Skeletal muscle tissue (tissue), 4 donors: ENCODE results near the gene SMIM38. TPM values are rescaled to one million over a fixed set of nuclear protein-coding genes. Genes with fewer than 3 reads are reported as not detected.

ENCODE experiments used
- H3K27ac ChIP-seq: one replicate; pipeline ENCODE4 v1.7.0; 2013; ENCODE audit warnings: mild to moderate bottlenecking, low read depth, low read length, inconsistent platforms
- H3K27me3 ChIP-seq, 3 donors: one replicate each; pipeline ENCODE4 v1.7.0; 2013; ENCODE audit warnings: low read length in 3 of 3; ENCODE audit not compliant: control insufficient read depth in 3 of 3, insufficient read depth in 3 of 3
- H3K36me3 ChIP-seq, 3 donors: one replicate each; pipeline ENCODE4 v1.7.0; 2013; ENCODE audit warnings: low read length in 3 of 3; ENCODE audit not compliant: control insufficient read depth in 3 of 3, insufficient read depth in 3 of 3
- H3K4me1 ChIP-seq, 3 donors: one replicate each; pipeline ENCODE4 v1.7.0; 2013; ENCODE audit warnings: low read length in 3 of 3, mild to moderate bottlenecking in 3 of 3; ENCODE audit not compliant: control insufficient read depth in 3 of 3, insufficient read depth in 3 of 3
- H3K4me3 ChIP-seq, 3 donors: one replicate each; pipeline ENCODE4 v1.7.0; 2013; ENCODE audit warnings: low read length in 3 of 3
- H3K9ac ChIP-seq, 3 donors: one replicate each; pipeline ENCODE4 v1.7.0; 2013; ENCODE audit warnings: low read length in 3 of 3, mild to moderate bottlenecking in 3 of 3, moderate library complexity in 2 of 3, low read depth in 1 of 3
- H3K9me3 ChIP-seq, 3 donors: one replicate each; pipeline ENCODE4 v1.7.0; 2013; ENCODE audit warnings: low read length in 3 of 3; ENCODE audit not compliant: control insufficient read depth in 3 of 3
- total RNA-seq: library from RNA; depleted of rRNA; stranded (reverse); fragments of >200 nt; gene quantifications from one replicate; pipeline ENCODE4 v1.2.3, GENCODE V29; 2014
- donor health status: Osteomylitis.

Gene SMIM38
- under 0.01 TPM for total RNA-seq

DNA sequence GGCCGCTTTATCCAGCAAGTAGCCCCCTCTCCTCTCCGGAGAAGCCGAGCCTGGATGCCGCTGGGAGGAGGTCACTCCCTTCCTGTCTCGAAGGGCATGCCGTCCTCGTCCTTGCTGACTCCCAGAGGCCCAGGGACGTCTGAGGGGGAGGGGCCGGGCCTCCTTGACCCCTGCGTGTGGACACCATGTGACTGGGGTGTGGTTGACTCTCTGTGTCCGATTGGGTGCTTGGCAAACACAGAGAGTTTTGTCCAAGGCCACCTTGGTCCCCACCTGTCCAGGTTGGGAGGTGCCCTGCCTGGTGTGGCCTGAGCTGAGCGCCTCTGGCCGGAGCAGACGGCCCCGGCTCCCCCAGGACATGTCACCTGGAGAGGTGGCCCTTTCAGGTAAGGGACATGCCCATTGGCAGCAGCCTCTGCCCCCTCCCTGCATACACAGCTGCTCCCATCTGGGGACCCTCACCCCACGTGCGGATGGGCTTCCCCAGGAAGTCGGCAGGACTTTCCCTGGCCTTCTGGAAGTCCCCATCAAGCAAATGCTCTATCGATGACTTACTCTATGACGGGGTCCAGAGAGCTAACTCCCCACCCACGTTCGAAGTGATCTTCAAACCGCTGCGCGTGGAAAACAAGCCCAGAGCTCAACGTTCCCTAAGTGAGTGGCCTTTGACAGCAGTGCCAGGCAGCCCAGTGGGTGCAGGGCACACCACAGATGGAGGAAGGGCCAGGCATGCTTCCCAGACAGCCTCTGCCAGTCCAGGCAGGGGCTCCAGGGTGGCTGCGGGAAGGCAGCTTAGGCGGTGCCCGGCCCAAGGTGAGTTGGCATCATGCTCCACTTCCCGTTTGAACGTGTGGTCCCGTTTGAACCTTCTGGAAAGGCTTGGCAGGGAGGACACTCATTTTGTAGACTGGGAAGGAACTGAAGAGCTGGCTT, at the start of gene SMIM38:
Gene SMIM38, plus strand, starts transcription at position 634 of the 933 bp plus-strand sequence. CDS start 1,912 bp downstream, outside the sequence.
- peaks cover 6 to 22% (median 7%) of the 10 kb centered on the region in 3 donors for H3K4me1 ChIP-seq
- no peak within 1 kb of the TSS for H3K4me3 ChIP-seq

DNA sequence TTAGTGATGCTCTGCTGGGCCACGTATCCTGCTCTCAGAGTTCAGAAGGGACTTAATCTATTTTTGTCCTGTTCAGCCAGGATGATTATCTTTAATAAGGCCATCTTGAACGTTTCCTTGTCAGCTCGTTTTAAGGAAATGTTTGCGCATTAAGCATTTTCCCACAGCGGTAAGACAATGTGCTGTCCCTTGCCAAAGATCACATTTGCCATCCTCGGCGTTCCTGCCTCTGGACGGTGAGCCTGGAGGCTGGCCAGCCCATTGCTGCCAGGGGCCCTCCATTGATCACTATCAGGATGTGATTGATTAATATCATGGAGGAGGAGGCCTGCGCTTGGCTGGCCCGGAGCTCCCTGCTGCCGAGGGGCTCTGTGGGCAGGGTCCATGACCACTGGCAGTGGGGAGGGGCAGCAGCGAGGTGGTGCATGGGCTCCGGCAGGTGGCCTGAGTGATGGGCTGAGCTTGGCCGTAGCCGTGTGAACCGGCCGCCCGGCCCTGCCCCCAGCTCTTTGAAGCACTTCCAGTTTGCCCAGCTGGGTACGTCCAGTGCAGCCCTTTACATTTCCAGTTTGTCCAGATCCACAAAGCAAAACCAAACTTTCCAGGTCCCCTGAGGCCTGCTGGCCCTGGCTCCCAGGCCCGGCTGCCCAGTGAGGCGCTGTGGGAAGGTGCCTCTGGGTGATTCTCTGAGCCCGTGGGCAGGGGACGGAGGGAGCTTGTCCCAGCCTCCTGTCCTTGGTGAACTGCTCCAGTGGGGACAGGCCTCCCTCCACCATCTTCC, 49.5 kb upstream of the SMIM38 start:
- Histone ChIP-seq H3K36me3 (peaks cover 0 to 3% (median 0%) of the 10 kb centered on the region in 3 donors), H3K4me1 (peaks cover 0 to 5% (median 0%) of the 10 kb centered on the region in 3 donors), H3K9ac (no peak overlapping the region), H3K27me3 (peaks cover 16 to 39% (median 37%) of the 10 kb centered on the region in 3 donors), H3K4me3 (no peak overlapping the region), H3K9me3 (no peaks in the 10 kb centered on the region), H3K27ac (no peak overlapping the region)

More for the DNA sequence above, at the start of gene SMIM38:
- peaks cover 11 to 32% (median 19%) of the 10 kb centered on the region in 3 donors for H3K27me3 ChIP-seq
- no peaks in the 10 kb centered on the region for H3K36me3 ChIP-seq
- no peaks in the 10 kb centered on the region for H3K9me3 ChIP-seq
- no peak within 1 kb of the TSS for H3K9ac ChIP-seq
- H3K27ac ChIP-seq: no peak within 1 kb of the TSS

DNA sequence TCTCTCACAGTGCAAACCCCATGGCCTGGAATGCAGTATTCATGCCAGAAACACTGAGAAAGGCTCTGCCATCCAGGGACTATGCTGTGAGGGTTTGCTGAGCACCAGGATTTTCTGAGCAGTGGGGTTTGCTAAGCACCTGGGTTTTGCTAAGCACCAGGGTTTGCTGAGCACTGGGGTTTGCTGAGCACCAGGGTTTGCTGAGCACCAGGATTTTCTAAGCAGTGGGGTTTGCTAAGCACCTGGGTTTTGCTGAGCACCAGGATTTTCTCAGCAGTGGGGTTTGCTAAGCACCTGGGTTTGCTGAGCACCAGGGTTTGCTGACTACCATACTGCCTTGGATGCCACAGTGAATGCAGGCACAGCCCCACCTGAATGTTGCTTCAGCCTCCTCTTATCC, 48.3 kb upstream of the SMIM38 start:
- Histone ChIP-seq H3K9ac (no peak overlapping the region), H3K4me3 (no peak overlapping the region), H3K4me1 (peaks cover 0 to 2% (median 0%) of the 10 kb centered on the region in 3 donors), H3K27me3 (peaks cover 15 to 28% (median 26%) of the 10 kb centered on the region in 3 donors), H3K36me3 (peaks cover 0 to 3% (median 0%) of the 10 kb centered on the region in 3 donors), H3K9me3 (no peaks in the 10 kb centered on the region), H3K27ac (no peak overlapping the region)

- Histone ChIP-seq H3K4me3 (no peak overlapping the region), H3K9me3 (no peaks in the 10 kb centered on the region), H3K27ac (no peak overlapping the region), H3K27me3 (peaks cover 11 to 23% (median 20%) of the 10 kb centered on the region in 3 donors), H3K4me1 (peaks cover 0 to 2% (median 0%) of the 10 kb centered on the region in 3 donors), H3K9ac (no peak overlapping the region), H3K36me3 (peaks cover 0 to 3% (median 0%) of the 10 kb centered on the region in 3 donors)
Observed at GRCh38 chr11:69108030-69108429, 47.7 kb upstream of the SMIM38 start.

DNA sequence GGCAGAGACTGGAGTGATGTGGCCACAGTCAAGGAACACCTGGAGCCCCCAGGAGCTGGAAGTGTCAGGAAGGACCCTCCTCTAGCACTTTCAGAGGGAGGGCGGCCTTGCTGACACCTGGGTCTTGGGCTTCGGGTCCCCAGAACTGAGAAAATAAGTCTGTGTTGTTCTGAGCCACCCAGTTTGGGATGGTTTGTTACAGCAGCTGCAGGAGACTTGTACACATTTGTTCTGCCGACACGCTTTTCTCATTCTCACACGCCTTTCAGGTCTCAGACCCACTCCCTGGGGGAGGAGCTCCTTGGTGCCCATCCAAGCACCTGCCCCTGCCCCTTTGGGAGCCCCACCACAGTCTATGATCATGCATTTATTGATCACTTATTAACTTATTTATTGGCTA, 47.2 kb upstream of the SMIM38 start:
- Histone ChIP-seq H3K4me1 (peaks cover 0 to 2% (median 0%) of the 10 kb centered on the region in 3 donors), H3K4me3 (no peak overlapping the region), H3K9ac (no peak overlapping the region), H3K27me3 (peaks cover 8 to 17% (median 17%) of the 10 kb centered on the region in 3 donors), H3K9me3 (no peaks in the 10 kb centered on the region), H3K36me3 (peaks cover 0 to 3% (median 0%) of the 10 kb centered on the region in 3 donors), H3K27ac (no peak overlapping the region)

- no peak overlapping the region for H3K9ac ChIP-seq
- peaks cover 0 to 3% (median 0%) of the 10 kb centered on the region in 3 donors for H3K36me3 ChIP-seq
- H3K9me3 ChIP-seq: no peaks in the 10 kb centered on the region
- peaks cover 0 to 2% (median 0%) of the 10 kb centered on the region in 3 donors for H3K4me1 ChIP-seq
- H3K27me3 ChIP-seq: peaks cover 3 to 17% (median 13%) of the 10 kb centered on the region in 3 donors
- no peak overlapping the region for H3K4me3 ChIP-seq
- no peak overlapping the region for H3K27ac ChIP-seq
Observed at GRCh38 chr11:69109101-69109500, 46.6 kb upstream of the SMIM38 start.

- Histone ChIP-seq H3K27me3 (peaks cover 0 to 13% (median 11%) of the 10 kb centered on the region in 3 donors), H3K9me3 (no peaks in the 10 kb centered on the region), H3K4me1 (peaks cover 6 to 7% (median 7%) of the 10 kb centered on the region in 3 donors), H3K9ac (no peak overlapping the region), H3K36me3 (peaks cover 0 to 3% (median 0%) of the 10 kb centered on the region in 3 donors), H3K4me3 (no peak overlapping the region), H3K27ac (no peak overlapping the region)
Observed at GRCh38 chr11:69110451-69110850, 45.3 kb upstream of the SMIM38 start.

DNA sequence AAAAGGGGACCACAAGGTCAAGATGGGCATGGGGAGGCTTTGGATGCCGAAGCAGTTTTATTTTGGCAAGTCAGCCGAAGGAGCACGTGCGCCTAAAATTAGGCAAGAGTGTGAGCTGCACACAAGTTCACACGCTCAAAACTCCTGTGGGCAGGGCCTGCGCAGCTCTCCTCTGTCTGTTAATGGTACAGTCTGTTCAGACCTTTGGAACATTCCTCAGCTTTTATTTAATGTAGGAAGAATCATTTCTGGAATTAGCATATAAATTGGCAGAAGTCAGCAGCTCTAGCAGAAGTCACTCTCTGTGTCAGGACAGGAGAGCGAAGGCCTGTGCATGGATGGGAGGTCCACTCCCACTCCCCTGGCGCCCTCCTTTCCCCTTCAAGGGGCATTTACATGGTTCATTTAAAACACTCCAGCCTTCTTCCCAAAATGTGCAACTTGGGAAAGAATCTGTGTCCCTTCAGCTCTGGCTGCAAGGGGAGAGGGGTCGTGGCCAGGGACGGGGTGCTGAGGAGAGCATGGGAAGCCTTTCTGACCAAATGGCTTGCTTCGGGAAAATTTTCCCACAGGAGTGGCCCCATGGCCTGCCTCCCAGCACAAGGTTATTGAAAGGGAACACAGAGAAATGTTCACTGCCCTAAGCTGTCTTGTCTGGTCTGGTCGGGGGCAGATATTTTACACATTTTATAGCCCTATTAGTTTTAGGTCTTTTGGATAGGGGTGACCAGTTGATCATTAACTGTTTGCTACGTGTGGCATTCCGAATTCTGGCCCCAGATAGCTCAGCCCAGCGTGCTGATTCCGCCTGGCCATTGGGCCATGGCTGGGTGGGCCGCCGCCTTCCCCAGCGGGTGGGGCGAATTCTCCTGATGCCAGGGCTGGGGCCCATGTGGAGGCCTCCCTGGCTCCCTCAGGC, 43.9 kb upstream of the SMIM38 start:
- H3K9me3 ChIP-seq: no peaks in the 10 kb centered on the region
- H3K9ac ChIP-seq: no peak overlapping the region
- H3K36me3 ChIP-seq: peaks cover 0 to 3% (median 0%) of the 10 kb centered on the region in 3 donors
- no peak overlapping the region for H3K4me3 ChIP-seq
- no peak overlapping the region for H3K27ac ChIP-seq
- peaks cover 0 to 8% (median 6%) of the 10 kb centered on the region in 3 donors for H3K27me3 ChIP-seq
- peaks cover 13 to 17% (median 15%) of the 10 kb centered on the region in 3 donors for H3K4me1 ChIP-seq

- no peak overlapping the region for H3K27ac ChIP-seq
- H3K9me3 ChIP-seq: no peaks in the 10 kb centered on the region
- H3K36me3 ChIP-seq: peaks cover 0 to 3% (median 0%) of the 10 kb centered on the region in 3 donors
- H3K9ac ChIP-seq: no peak overlapping the region
- no peaks in the 10 kb centered on the region for H3K27me3 ChIP-seq
- H3K4me3 ChIP-seq: no peak overlapping the region
- peaks cover 13 to 17% (median 15%) of the 10 kb centered on the region in 3 donors for H3K4me1 ChIP-seq
Observed at GRCh38 chr11:69113226-69113625, 42.5 kb upstream of the SMIM38 start.
